Activated CD4-positive, alpha-beta memory T cell treated with anti-CD3 and anti-CD28 coated beads for 36 hours (primary cell): ENCODE data around the gene SNED1. TPM values are rescaled to one million over a fixed set of nuclear protein-coding genes. Genes with fewer than 3 reads are reported as not detected.
A peak's percentile ranks its signal among the peaks of the same experiment; 100 is the strongest.

ENCODE experiments used
- CTCF ChIA-PET: fragments of 350-600 bp; sonication (Branson Sonifier 250); formaldehyde crosslinking; loops from one replicate; lab custom pipeline; 2021; ENCODE audit warnings: antibody characterized with exemption, inconsistent platforms; lab: Charles Lee
- POLR2A ChIA-PET: fragments of 350-600 bp; sonication (Branson Sonifier 250); formaldehyde crosslinking; loops from one replicate; lab custom pipeline; 2021; ENCODE audit warnings: antibody characterized with exemption; lab: Charles Lee
- DNase-seq: peaks from one replicate; pipeline ENCODE4 v3.0.0-alpha.2; 2020
- H3K27ac Mint-ChIP-seq: one replicate; pipeline ENCODE4 v1.8.0; 2021; ENCODE audit warnings: mixed read lengths
- H3K27me3 Mint-ChIP-seq: one replicate; pipeline ENCODE4 v1.8.0; 2021; ENCODE audit warnings: mixed read lengths
- H3K36me3 Mint-ChIP-seq: one replicate; pipeline ENCODE4 v1.8.0; 2021; ENCODE audit warnings: mixed read lengths
- H3K4me1 Mint-ChIP-seq: one replicate; pipeline ENCODE4 v1.8.0; 2021; ENCODE audit warnings: low read depth, mixed read lengths
- H3K4me3 Mint-ChIP-seq: one replicate; pipeline ENCODE4 v1.8.0; 2021; ENCODE audit warnings: mild to moderate bottlenecking, mixed read lengths
- H3K9me3 Mint-ChIP-seq: one replicate; pipeline ENCODE4 v1.8.0; 2021; ENCODE audit warnings: mixed read lengths
- intact Hi-C: fragments of 100-400 bp; cut with micrococcal nuclease; formaldehyde crosslinking; loops from one replicate; pipeline ENCODE4 v1.15.1; 2023
- total RNA-seq, 2 experiments: library from RNA; stranded (reverse); gene quantifications; one replicate each; pipeline ENCODE4 v1.2.3, GENCODE V29; 2021

Gene SNED1
- total RNA-seq, 2 experiments from 2014 or later: 2.6 to 3.8 TPM

DNA sequence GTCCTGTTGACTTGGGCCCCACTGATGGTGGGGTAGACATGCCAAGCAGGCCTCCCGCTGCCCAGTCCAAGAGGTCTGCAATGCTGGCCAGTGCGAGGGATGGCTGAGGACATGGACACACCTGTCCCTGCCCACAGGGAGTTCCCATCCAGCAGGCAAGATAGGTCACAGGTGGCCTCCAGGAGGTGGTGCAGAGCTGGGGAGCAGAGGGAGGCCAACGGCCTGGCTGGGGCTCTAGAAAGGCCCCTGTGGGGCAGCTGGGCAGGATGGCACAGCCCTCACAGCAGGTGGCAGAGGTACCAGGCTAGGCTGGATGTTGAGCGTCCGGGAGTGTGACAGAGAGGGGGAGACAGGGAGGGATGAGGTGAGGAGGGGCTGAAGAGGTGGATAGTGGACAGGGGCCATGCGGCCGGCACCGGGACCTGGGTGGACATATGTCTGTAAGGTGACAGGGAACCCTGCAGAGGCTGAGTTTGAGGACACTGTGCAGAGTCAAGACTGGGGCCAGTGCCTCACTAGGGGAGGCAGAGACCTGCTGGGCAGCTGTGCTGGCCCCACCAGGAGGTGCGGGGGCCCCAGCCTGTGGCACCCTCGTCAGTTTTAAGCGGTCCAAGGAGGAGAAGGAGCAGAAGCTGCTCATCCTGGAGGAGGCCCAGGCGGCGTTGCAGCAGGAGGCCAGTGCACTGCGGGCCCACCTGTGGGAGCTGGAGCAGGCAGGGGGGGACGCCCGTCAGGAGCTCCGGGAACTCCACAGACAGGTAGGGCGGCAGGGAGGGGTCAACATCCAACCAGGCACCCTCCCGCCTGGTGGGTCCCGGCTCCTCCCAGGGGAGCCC is 34.3 kb upstream of the SNED1 start:
- ChIA-PET CTCF (no interaction called here), POLR2A (no interaction called here)
- DNase-seq: peak; percentile 5
- H3K9me3 Mint-ChIP-seq: no peaks in the 10 kb centered on the region
- H3K36me3 Mint-ChIP-seq: no peaks in the 10 kb centered on the region
- no peaks in the 10 kb centered on the region for H3K4me1 Mint-ChIP-seq
- no peak overlapping the region for H3K27ac Mint-ChIP-seq
- no peak overlapping the region for H3K4me3 Mint-ChIP-seq
- intact Hi-C loops: no loop called here
- no peaks in the 10 kb centered on the region for H3K27me3 Mint-ChIP-seq

DNA sequence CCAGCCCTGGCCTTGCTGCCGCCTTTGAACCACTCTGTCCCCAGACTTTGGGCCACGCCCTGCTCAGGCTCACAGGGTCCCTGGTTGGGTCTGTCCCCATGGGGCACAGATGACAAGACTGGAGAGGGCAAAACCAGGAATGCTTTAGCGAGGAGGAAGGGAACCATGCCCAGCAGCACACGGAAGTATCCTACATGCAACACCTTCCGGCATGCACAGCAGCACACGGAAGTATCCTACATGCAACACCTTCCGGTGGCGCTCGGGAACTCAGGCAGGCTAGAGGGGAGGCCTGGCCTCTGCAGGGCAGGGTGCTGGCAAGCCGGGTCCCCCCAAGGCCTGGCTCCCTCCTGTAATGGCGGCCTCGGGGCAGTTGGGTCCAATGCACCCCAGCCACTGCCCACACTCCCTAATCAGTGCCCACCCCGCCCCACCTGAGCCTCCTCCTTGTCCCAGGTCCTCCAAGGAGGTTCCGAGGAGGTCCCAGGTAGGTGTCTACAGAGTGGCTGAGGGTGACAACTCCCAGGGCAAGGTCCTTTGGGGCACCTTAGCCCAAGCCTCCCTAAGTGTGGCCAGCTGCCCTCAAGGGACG is 33.6 kb upstream of the SNED1 start:
- Mint-ChIP-seq H3K27me3 (no peaks in the 10 kb centered on the region), H3K4me3 (no peak overlapping the region), H3K27ac (no peak overlapping the region), H3K36me3 (no peaks in the 10 kb centered on the region), H3K4me1 (no peaks in the 10 kb centered on the region), H3K9me3 (no peaks in the 10 kb centered on the region)
- CTCF ChIA-PET: no interaction called here
- intact Hi-C loops: no loop called here
- peak; percentile 5 for DNase-seq
- POLR2A ChIA-PET: no interaction called here

DNA sequence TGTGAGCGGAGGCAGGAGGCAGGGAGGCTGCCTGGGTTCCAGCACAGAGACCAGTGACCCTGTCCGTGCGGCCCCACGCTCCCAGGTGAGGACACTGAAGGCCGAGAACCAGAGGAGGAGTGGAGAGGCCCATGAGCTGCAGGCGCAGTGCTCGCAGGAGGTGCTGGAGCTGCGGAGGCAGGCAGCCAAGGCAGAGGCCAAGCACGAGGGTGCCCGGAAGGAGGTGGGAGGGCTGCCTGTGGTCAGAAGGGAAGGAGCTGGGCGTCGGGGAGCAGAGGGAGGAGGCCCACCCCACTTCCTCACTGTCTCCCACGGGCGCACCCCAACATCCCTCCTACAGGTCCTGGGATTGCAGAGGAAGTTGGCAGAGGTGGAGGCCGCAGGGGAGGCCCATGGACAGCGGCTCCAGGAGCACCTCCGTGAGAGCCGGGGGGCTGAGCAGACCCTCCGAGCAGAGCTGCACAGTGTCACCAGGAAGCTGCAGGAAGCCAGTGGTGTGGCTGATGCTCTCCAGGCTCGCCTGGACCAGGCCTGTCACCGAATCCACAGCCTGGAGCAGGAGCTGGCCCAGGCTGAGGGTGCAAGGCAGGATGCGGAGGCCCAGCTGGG is 33.0 kb upstream of the SNED1 start:
- H3K4me3 Mint-ChIP-seq: no peak overlapping the region
- no peaks in the 10 kb centered on the region for H3K36me3 Mint-ChIP-seq

DNA sequence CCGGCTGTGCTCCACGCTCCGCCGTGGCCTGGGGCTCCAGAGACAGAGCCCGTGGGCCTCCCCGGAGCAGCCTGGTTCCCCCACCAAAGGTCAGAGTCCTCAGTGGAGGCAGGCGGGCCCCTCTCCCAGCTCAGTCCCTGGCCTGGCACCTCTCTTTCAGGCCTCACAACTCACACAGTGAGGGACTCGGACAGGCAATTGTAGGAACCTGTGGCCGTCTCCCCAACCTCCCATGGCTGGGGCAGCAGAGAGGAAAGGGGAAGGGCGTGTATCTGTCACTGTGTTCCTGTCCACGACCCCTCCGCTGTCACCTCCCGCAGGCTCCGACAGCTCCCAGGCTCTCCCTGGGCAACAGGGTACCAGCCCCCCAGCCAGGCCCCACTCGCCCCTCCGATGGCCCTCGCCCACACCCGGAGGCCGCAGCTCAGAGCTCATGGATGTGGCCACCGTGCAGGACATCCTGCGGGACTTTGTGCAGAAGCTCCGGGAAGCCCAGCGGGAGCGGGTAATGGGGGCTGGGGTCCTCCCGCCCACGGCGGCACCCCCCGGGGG is 32.4 kb upstream of the SNED1 start:
- Mint-ChIP-seq H3K27me3 (no peaks in the 10 kb centered on the region), H3K9me3 (no peaks in the 10 kb centered on the region), H3K4me3 (no peak overlapping the region), H3K4me1 (no peaks in the 10 kb centered on the region), H3K36me3 (no peaks in the 10 kb centered on the region), H3K27ac (no peak overlapping the region)
- intact Hi-C loops: no loop called here
- CTCF ChIA-PET: no interaction called here
- POLR2A ChIA-PET: no interaction called here
- DNase-seq: no peak

More for the DNA sequence above, 33.0 kb upstream of the SNED1 start:
- H3K9me3 Mint-ChIP-seq: no peaks in the 10 kb centered on the region
- no peaks in the 10 kb centered on the region for H3K27me3 Mint-ChIP-seq
- ChIA-PET CTCF (no interaction called here), POLR2A (no interaction called here)
- no peak overlapping the region for H3K27ac Mint-ChIP-seq
- intact Hi-C loops: no loop called here
- DNase-seq: no peak
- no peaks in the 10 kb centered on the region for H3K4me1 Mint-ChIP-seq

DNA sequence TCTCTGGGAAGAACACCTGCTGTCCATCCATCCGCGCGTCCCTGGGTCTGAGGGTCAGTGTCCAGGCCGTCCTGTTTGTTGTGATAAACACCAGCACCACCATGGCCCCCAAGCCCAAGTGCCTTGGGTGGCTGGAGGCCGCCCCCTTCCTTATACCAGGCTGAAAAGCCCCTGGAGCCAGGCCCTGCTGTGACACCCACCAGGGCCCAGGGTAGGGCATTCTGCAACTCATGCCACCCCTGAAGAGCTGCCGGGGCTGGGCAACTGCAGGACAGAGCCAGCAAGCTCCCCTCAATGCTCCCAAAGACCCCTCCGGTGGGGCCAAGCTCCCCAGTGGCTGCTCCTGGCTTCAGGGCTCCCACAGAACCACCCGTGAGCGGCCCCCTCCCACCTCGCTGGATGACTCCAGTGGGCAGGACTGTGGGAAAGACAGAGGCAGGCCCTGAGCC is 31.9 kb upstream of the SNED1 start:
- H3K36me3 Mint-ChIP-seq: no peaks in the 10 kb centered on the region
- H3K4me1 Mint-ChIP-seq: no peaks in the 10 kb centered on the region
- H3K27ac Mint-ChIP-seq: no peak overlapping the region
- POLR2A ChIA-PET: no interaction called here
- intact Hi-C loops: no loop called here
- H3K4me3 Mint-ChIP-seq: no peak overlapping the region
- H3K9me3 Mint-ChIP-seq: no peaks in the 10 kb centered on the region
- H3K27me3 Mint-ChIP-seq: peaks cover under 1% of the 10 kb centered on the region
- CTCF ChIA-PET: no interaction called here
- DNase-seq: no peak

DNA sequence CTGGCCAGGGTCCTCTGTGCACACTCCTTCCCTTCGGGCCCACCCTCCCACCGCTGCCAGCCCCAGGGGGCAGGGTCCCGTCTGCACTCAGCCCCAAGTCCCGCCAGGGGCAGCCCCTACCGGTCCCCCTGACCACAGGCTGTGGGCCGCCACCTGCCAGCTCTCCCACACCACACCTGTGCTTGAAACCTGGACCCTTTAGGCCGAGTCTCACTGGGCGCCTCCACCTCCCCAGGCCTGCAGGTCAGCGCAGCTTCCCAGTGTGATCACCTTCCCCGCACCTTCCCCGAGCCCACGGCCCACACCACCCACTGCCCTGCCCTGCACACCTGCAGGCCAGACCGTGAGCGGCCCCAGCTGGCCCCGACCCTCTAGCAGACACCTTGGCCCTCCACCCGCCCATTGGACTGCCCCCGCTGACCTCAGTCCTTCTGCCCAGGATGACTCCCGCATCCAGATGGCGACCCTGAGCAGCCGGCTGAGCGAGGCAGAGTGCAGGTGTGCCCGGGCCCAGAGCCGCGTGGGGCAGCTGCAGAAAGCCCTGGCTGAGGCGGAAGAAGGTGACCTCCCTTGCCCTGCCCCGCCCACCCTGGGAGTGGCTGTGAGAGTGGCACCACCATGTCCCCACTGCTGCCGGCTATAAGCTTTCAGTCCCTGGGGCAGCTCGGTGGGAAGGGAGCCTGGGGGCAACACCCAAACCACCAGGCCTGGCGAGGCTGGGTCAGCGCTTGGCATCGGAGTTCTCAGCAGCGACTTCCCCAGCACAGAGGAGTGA is 31.3 kb upstream of the SNED1 start:
- ChIA-PET CTCF (no interaction called here), POLR2A (no interaction called here)
- intact Hi-C loops: no loop called here
- Mint-ChIP-seq H3K9me3 (no peaks in the 10 kb centered on the region), H3K4me1 (no peaks in the 10 kb centered on the region), H3K4me3 (no peak overlapping the region), H3K36me3 (no peaks in the 10 kb centered on the region), H3K27me3 (peaks cover 5% of the 10 kb centered on the region), H3K27ac (no peak overlapping the region)
- no peak for DNase-seq

DNA sequence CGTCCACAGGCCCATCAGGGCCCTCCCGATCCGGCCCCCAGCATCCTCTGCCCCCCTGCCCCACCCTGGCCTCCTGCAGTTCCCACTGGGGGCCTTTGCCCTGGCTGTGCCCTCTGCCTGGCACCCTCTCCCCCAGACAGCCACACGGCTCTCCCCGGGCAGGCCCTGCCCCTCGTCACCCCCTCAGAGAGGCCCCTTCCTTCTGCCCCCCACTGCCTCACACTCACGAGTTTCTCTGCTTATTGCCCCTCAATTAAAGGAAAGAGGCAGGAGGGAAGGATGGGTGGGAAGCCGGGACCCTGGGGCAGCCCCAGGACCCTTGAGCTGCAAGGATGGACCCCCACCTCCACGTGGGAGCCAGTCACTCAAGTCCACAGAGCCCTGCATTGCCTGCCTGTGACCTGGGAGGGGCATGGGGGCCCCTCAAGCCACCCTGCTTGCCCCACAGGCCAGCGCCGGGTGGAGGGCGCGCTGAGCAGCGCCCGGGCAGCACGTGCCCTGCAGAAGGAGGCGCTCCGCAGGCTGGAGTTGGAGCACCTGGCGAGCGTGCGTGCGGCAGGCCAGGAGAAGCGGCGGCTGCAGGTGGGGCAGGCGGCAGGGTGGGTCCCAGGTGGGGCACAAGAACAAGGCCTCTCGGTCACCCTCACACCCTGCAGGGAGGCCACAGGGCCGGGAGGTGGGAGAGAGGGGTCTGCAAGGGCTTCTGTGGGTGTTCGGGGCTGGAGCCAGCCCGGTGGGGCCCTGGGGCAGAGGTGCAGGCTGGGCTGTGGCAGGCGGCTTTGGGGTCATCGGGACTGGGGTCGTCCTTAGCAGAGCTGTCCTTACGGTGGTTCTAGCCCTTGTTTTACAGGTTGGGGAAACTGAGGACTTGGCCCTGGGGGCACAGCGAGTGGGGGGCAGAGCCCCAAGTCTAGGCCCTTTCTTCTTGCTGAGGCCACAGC is 30.5 kb upstream of the SNED1 start:
- intact Hi-C loops: no loop called here
- DNase-seq: no peak

DNA sequence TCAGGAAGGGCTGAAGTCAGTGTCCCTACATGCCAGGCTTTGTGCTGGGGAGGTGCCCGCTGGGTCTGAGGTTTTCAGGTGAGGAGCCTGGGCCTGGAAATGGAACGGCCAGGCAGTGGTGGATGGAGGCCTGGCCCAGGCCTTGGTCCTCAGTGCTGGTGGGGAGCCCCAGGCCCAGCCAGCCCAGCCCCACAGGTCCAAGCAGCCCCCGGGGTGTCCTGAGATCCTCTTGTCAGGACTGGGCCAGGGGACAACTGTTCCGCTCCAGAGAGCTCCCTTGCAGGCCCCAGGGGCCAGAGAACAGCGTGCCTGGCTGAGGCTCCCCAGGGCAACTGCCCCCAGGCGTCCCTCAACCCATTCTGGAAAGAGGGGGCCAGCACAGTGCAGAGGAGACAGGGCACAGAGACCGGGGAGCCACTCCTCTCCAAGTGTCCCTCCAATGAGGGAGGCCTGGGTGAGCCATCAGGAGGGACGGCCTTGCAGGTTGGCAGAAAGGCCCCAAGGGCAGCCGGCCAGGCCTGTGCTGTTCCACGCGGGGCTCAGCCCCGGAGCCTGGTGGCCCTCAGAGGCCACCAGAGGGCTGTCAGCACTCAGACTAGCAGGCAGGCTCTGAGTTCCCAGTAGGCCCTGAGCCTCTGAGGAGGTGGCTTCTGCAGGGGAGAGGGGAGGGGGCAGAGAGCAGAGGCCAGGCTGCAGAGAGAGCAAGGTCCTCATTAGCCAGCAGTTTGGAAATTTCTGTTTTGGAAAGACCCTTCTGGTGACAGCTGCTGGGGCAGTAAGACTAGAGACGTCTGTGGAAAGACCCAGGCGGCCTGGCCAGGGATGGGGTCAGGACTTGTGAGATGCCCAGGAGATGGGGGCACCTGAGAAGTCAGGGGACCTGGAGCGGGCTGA is 29.4 kb upstream of the SNED1 start:
- H3K27me3 Mint-ChIP-seq: peaks cover 7% of the 10 kb centered on the region
- H3K27ac Mint-ChIP-seq: no peak overlapping the region
- peaks cover 3% of the 10 kb centered on the region for H3K4me1 Mint-ChIP-seq
- no peaks in the 10 kb centered on the region for H3K9me3 Mint-ChIP-seq
- DNase-seq: no peak
- POLR2A ChIA-PET: no interaction called here
- CTCF ChIA-PET: no interaction called here
- intact Hi-C loops: no loop called here
- no peaks in the 10 kb centered on the region for H3K36me3 Mint-ChIP-seq
- H3K4me3 Mint-ChIP-seq: no peak overlapping the region

More for the DNA sequence above, 30.5 kb upstream of the SNED1 start:
- H3K4me3 Mint-ChIP-seq: no peak overlapping the region
- H3K4me1 Mint-ChIP-seq: no peaks in the 10 kb centered on the region
- ChIA-PET CTCF (no interaction called here), POLR2A (no interaction called here)
- H3K36me3 Mint-ChIP-seq: no peaks in the 10 kb centered on the region
- peaks cover 5% of the 10 kb centered on the region for H3K27me3 Mint-ChIP-seq
- no peak overlapping the region for H3K27ac Mint-ChIP-seq
- H3K9me3 Mint-ChIP-seq: no peaks in the 10 kb centered on the region

DNA sequence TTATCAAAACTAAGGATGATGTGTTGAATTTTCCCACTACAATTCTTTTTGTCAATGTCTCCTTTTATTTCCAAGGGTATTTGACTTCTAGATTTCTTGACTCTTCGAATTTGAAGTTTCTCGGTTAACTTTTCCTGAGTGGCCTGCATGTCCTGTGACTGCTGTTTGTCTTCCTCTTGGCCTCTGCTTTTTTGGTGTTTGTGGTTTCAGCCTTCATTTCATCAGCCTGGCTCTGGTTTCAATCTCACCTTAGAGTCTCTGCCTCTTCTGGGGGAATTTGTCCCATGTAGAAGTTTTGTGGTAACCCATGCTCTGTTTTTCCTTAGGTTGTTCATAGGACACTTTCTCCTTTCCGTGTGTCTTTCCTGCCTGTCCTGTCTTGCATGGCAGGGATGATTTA is 28.3 kb upstream of the SNED1 start:
- intact Hi-C loops: no loop called here
- POLR2A ChIA-PET: no interaction called here
- H3K27me3 Mint-ChIP-seq: peaks cover 12% of the 10 kb centered on the region
- H3K4me1 Mint-ChIP-seq: peaks cover 10% of the 10 kb centered on the region
- no peaks in the 10 kb centered on the region for H3K9me3 Mint-ChIP-seq
- H3K4me3 Mint-ChIP-seq: no peak overlapping the region
- no peak for DNase-seq
- no peak overlapping the region for H3K27ac Mint-ChIP-seq
- CTCF ChIA-PET: no interaction called here
- no peaks in the 10 kb centered on the region for H3K36me3 Mint-ChIP-seq

DNA sequence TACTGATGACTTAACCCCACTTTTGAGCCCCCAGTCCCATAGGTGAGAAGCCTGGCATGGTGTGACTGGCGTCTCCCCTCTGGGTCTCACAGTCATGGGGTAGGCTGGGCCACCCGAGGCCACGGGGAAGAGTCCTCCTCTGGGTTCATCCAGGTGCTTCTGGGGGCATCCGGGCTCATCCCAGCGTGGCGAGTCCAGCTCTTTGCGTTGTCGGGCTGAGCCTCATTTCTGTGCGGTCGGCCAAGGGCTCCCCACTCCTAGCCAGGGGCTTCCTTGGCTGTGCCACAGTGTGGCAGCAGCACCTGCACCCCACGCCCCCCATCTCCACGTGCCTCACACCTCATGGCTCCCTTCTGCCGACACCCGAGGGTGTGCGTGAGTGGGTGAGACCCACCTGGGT is 27.6 kb upstream of the SNED1 start:
- intact Hi-C loops: no loop called here
- Mint-ChIP-seq H3K4me3 (no peak overlapping the region), H3K36me3 (no peaks in the 10 kb centered on the region), H3K4me1 (peaks cover 13% of the 10 kb centered on the region), H3K27ac (no peak overlapping the region), H3K9me3 (no peaks in the 10 kb centered on the region), H3K27me3 (peaks cover 12% of the 10 kb centered on the region)
- ChIA-PET POLR2A (no interaction called here), CTCF (no interaction called here)
- DNase-seq: no peak
